AG10803 (cell line): ENCODE results near the gene TNFRSF18.
"Not testable (repeated sequence)": the region's sequence is repeated elsewhere in the genome, so short reads cannot be mapped to it uniquely, and the experiment has no call there.

Experiments
- DNase-seq: peaks from one replicate; pipeline ENCODE4 v3.0.0; 2010; ENCODE audit warnings: low read depth
- H3K4me3 ChIP-seq: 2 replicates; pipeline ENCODE4 v1.5.1; 2011; ENCODE audit warnings: mild to moderate bottlenecking, low read length, control low read depth
- CTCF ChIP-seq: conservative IDR thresholded peaks from 2 replicates; pipeline ENCODE4 v1.5.1; 2011; ENCODE audit warnings: mild to moderate bottlenecking, low read length, control low read depth, inconsistent platforms

TNFRSF18 gene

GRCh38 chr1:1179983-1180861, 26.2 kb downstream of the TNFRSF18 start:
- DNase-seq, result no peak
- H3K4me3 ChIP-seq, result no peak overlapping the region
- TF ChIP-seq CTCF, result no peak

- no peak for TF ChIP-seq CTCF
- no peak overlapping the region for H3K4me3 ChIP-seq
- no peak for DNase-seq
Observed at GRCh38 chr1:1179346-1179982, 26.9 kb downstream of the TNFRSF18 start.

GRCh38 chr1:1178794-1179331, 27.5 kb downstream of the TNFRSF18 start:
- TF ChIP-seq CTCF, result no peak
- no peak overlapping the region for H3K4me3 ChIP-seq
- no peak for DNase-seq

GRCh38 chr1:1177452-1178206, 28.8 kb downstream of the TNFRSF18 start:
- TF ChIP-seq CTCF, result no peak
- DNase-seq, result no peak
- no peak overlapping the region for H3K4me3 ChIP-seq

GRCh38 chr1:1176931-1177330, 29.5 kb downstream of the TNFRSF18 start:
- TF ChIP-seq CTCF, result no peak
- no peak for DNase-seq
- no peak overlapping the region for H3K4me3 ChIP-seq

GRCh38 chr1:1176063-1176761, 30.2 kb downstream of the TNFRSF18 start:
- not testable (repeated sequence) for DNase-seq, H3K4me3 ChIP-seq
